Astrocyte (in vitro differentiated cells and primary cell): ENCODE data around the gene PHF19. TPM values are rescaled to one million over a fixed set of nuclear protein-coding genes. Genes with fewer than 3 reads are reported as not detected.
A peak's percentile ranks its signal among the peaks of the same experiment; 100 is the strongest.

Experiments
- DNase-seq: peaks from one replicate; pipeline ENCODE4 v3.0.0-alpha.2; 2010; ENCODE audit warnings: low read depth
- FAIRE-seq: peaks from 2 replicates; lab custom pipeline; 2011; peaks lifted over from hg19 to GRCh38; lab: Jason Lieb, UNC
- H2AFZ ChIP-seq: 2 replicates; pipeline ENCODE4 v1.6.0; 2012; ENCODE audit warnings: low read depth, low read length, inconsistent platforms
- H3K27ac ChIP-seq: 2 replicates; pipeline ENCODE4 v1.5.1; 2011; ENCODE audit warnings: low read depth, low read length, inconsistent platforms
- H3K27me3 ChIP-seq: 2 replicates; pipeline ENCODE4 v1.6.0; 2011; ENCODE audit warnings: low read length, inconsistent platforms; ENCODE audit not compliant: insufficient read depth
- H3K36me3 ChIP-seq: 2 replicates; pipeline ENCODE4 v1.5.1; 2011; ENCODE audit warnings: low read length, inconsistent platforms; ENCODE audit not compliant: insufficient read depth
- H3K4me1 ChIP-seq: 2 replicates; pipeline ENCODE4 v1.5.1; 2011; ENCODE audit warnings: low read length, inconsistent platforms; ENCODE audit not compliant: insufficient read depth
- H3K4me2 ChIP-seq: 2 replicates; pipeline ENCODE4 v1.6.0; 2012; ENCODE audit warnings: low read length, inconsistent platforms
- H3K4me3 ChIP-seq: 2 replicates; pipeline ENCODE4 v1.5.1; 2011; ENCODE audit warnings: low read depth, mild to moderate bottlenecking, low read length, inconsistent platforms; ENCODE audit not compliant: insufficient read depth
- H3K79me2 ChIP-seq: 2 replicates; pipeline ENCODE4 v1.6.0; 2012; ENCODE audit warnings: mild to moderate bottlenecking, low read length, inconsistent platforms; ENCODE audit not compliant: insufficient read depth
- H3K9ac ChIP-seq: 2 replicates; pipeline ENCODE4 v1.6.0; 2012; ENCODE audit warnings: mild to moderate bottlenecking, low read length, inconsistent platforms
- H3K9me3 ChIP-seq: 2 replicates; pipeline ENCODE4 v1.5.1; 2012; ENCODE audit warnings: low read depth, mild to moderate bottlenecking, low read length, inconsistent platforms; ENCODE audit not compliant: insufficient read depth
- H4K20me1 ChIP-seq: 2 replicates; pipeline ENCODE4 v1.6.0; 2012; ENCODE audit warnings: low read length, inconsistent platforms; ENCODE audit not compliant: insufficient read depth
- H3K27ac Mint-ChIP-seq: one replicate; pipeline ENCODE4 v1.8.0; 2021; ENCODE audit warnings: mild to moderate bottlenecking, mixed read lengths; ENCODE audit not compliant: unreplicated experiment
- H3K27me3 Mint-ChIP-seq: one replicate; pipeline ENCODE4 v1.8.0; 2021; ENCODE audit warnings: low read depth, mixed read lengths; ENCODE audit not compliant: unreplicated experiment
- H3K36me3 Mint-ChIP-seq: one replicate; pipeline ENCODE4 v1.8.0; 2021; ENCODE audit warnings: low read depth, mixed read lengths; ENCODE audit not compliant: unreplicated experiment
- H3K4me1 Mint-ChIP-seq: one replicate; pipeline ENCODE4 v1.8.0; 2021; ENCODE audit warnings: low read depth, mixed read lengths; ENCODE audit not compliant: unreplicated experiment
- H3K4me3 Mint-ChIP-seq: one replicate; pipeline ENCODE4 v1.8.0; 2021; ENCODE audit warnings: mild to moderate bottlenecking, moderate library complexity, mixed read lengths; ENCODE audit not compliant: unreplicated experiment
- H3K9me3 Mint-ChIP-seq: one replicate; pipeline ENCODE4 v1.8.0; 2021; ENCODE audit warnings: mild to moderate bottlenecking, mixed read lengths; ENCODE audit not compliant: unreplicated experiment
- CTCF ChIP-seq: IDR thresholded peaks from 2 replicates; pipeline ENCODE4 v1.5.1; 2011; ENCODE audit warnings: low read depth, mild to moderate bottlenecking, inconsistent platforms, low read length, moderate library complexity; ENCODE audit not compliant: insufficient read depth
- EZH2 ChIP-seq: IDR thresholded peaks from 2 replicates; pipeline ENCODE4 v1.6.1; 2012; ENCODE audit warnings: mild to moderate bottlenecking, low read length, inconsistent platforms; ENCODE audit not compliant: insufficient read depth
- total RNA-seq: library from RNA; stranded (reverse); gene quantifications from 2 replicates; pipeline ENCODE4 v1.2.1, GENCODE V29; 2021

The PHF19 gene
- total RNA-seq, 1 donor from 2014 or later, result 19.5 TPM

GRCh38 chr9:120894321-120895148 is 17.5 kb upstream of the PHF19 start:
- peaks cover 18% of the 10 kb centered on the region for H3K4me1 Mint-ChIP-seq
- Histone ChIP-seq H3K79me2 (no peaks in the 10 kb centered on the region), H3K9ac (peak overlapping the region; percentile 28), H3K27ac (no peak overlapping the region), H3K4me3 (no peak overlapping the region), H3K36me3 (no peaks in the 10 kb centered on the region), H3K4me1 (peaks cover 12% of the 10 kb centered on the region), H2AFZ (peak overlapping the region; percentile 76), H3K9me3 (no peaks in the 10 kb centered on the region), H4K20me1 (peaks cover 3% of the 10 kb centered on the region), H3K4me2 (peak overlapping the region; percentile 79), H3K27me3 (peaks cover 3% of the 10 kb centered on the region)
- H3K27me3 Mint-ChIP-seq, result peaks cover 17% of the 10 kb centered on the region
- TF ChIP-seq CTCF (no peak), EZH2 (no peak)
- DNase-seq, result peak; percentile 14
- H3K36me3 Mint-ChIP-seq, result peaks cover 4% of the 10 kb centered on the region
- no peak overlapping the region for H3K4me3 Mint-ChIP-seq
- H3K27ac Mint-ChIP-seq, result no peak overlapping the region
- peaks cover 3% of the 10 kb centered on the region for H3K9me3 Mint-ChIP-seq
- no peak for FAIRE-seq

DNA sequence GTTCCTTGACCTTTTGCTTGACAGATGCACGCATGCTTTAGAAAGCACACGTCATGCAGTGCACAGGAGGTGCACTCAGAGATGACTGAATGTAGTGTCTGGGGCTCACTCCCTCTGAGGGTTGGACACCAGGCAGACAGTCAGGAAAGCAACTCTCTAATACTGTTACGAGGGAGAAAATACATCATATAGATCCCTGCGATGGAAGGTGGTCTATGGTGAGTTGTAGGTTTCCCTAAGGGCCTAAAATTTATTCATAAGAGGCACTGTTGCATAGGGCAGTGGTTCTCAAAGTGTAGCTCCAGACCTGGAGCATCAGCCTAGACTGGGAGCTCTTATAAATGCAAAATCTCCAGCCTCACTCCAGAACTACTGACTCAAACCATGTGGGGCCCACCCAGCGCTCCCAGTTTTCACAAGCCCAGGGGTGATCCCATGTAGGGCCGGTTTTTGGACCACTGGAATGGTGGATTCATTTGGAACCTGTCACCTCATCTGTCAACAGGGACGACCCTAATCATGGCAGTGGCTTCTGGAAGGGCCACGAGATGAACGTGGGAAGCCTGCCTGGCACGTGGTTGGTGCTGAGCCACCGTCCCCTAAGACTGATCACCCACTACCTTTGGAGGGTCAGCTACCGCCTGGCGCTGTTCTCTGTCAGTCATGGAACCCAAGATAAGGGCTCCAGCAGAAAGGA is 16.8 kb upstream of the PHF19 start:
- H3K4me2 ChIP-seq, result peak overlapping the region; percentile 79
- Mint-ChIP-seq H3K27me3 (peaks cover 17% of the 10 kb centered on the region), H3K4me1 (peaks cover 18% of the 10 kb centered on the region), H3K9me3 (peaks cover 3% of the 10 kb centered on the region), H3K4me3 (no peak overlapping the region), H3K27ac (no peak overlapping the region), H3K36me3 (peaks cover 4% of the 10 kb centered on the region)
- H3K36me3 ChIP-seq, result no peaks in the 10 kb centered on the region
- H3K9me3 ChIP-seq, result no peaks in the 10 kb centered on the region
- no peaks in the 10 kb centered on the region for H3K79me2 ChIP-seq
- H2AFZ ChIP-seq, result peak overlapping the region; percentile 28
- H4K20me1 ChIP-seq, result peaks cover 3% of the 10 kb centered on the region
- TF ChIP-seq EZH2 (no peak), CTCF (no peak)
- peaks cover 12% of the 10 kb centered on the region for H3K4me1 ChIP-seq
- no peak overlapping the region for H3K27ac ChIP-seq
- H3K4me3 ChIP-seq, result no peak overlapping the region
- peaks cover 4% of the 10 kb centered on the region for H3K27me3 ChIP-seq
- no peak for FAIRE-seq
- H3K9ac ChIP-seq, result no peak overlapping the region
- peak; percentile 18 for DNase-seq
